ENCODE data around the gene C10orf95.

C10orf95 gene

DNA sequence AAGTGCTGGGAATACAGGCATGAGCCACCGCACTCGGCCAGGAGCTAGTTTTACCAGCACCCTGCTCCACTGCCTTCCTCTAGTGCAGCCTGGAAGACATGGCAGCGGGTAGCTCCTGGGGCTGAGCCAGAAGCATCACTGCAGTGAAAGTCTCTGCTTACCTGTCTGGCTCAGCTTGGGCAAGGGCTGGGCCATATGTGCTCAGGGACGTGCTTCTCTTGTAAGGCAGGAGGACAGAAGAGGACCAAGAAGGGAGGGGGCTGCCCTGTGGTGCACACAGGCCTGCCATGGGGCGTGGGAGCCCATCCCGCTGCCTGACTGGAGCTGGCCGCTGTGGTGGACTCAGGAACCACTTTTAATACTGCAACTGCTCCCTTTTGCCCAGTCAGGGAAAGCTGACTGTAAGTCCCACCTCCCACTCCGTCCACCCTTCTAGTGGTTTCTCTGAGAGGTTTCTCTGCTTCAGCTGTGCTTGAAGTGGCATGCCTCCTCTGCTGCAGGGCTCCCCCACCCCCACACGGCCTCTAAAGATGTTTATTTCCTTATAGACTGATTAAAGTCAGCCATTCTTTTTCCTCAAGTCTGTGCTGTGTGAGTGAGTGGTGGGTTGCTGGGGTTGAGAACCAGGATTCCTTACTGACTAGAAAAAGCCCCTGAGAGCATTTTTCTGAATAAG, 25.3 kb upstream of the C10orf95 start:
- no peak for TF ChIP-seq CTCF (IDR thresholded peaks at IDR 0.05; ENCODE audit: low read length, missing control alignments)

DNA sequence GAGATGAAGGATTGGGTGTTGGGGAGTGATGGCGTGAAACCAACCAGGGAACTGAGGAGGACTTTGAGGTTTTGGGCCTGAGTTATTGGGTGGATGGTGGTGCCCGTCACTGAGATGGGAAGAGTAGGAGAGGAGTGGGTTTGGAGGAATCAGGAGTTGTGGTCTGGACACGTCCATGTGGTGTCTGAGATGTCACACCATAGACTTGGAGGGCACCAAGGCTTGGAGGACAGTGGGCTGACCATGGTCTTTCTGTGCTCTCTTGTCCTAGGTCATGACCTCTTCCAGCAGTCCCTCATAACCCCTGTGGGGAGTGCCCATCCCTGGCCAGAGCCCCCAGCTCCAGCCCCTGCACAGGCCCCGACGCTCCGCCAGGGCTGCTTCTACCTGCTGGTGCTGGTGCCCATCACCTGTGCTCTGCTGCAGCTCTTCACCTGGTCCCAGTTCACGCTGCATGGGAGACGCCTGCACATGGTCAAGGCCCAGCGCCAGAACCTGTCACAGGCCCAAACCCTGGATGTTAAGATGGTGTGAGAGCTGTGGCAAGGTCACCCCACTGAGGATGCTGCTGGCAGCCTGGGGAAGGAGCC, 24.2 kb upstream of the C10orf95 start:
- TF ChIP-seq CTCF (IDR thresholded peaks at IDR 0.05; ENCODE audit: low read length, missing control alignments): no peak
- no peak for DNase-seq (ENCODE audit: low read depth)
- no peak overlapping the region for H3K4me3 ChIP-seq (replicated peaks; ENCODE audit: low read depth, low read length)

More for the DNA sequence above, 25.3 kb upstream of the C10orf95 start:
- no peak overlapping the region for H3K4me3 ChIP-seq (replicated peaks; ENCODE audit: low read depth, low read length)
- no peak for DNase-seq (ENCODE audit: low read depth)

DNA sequence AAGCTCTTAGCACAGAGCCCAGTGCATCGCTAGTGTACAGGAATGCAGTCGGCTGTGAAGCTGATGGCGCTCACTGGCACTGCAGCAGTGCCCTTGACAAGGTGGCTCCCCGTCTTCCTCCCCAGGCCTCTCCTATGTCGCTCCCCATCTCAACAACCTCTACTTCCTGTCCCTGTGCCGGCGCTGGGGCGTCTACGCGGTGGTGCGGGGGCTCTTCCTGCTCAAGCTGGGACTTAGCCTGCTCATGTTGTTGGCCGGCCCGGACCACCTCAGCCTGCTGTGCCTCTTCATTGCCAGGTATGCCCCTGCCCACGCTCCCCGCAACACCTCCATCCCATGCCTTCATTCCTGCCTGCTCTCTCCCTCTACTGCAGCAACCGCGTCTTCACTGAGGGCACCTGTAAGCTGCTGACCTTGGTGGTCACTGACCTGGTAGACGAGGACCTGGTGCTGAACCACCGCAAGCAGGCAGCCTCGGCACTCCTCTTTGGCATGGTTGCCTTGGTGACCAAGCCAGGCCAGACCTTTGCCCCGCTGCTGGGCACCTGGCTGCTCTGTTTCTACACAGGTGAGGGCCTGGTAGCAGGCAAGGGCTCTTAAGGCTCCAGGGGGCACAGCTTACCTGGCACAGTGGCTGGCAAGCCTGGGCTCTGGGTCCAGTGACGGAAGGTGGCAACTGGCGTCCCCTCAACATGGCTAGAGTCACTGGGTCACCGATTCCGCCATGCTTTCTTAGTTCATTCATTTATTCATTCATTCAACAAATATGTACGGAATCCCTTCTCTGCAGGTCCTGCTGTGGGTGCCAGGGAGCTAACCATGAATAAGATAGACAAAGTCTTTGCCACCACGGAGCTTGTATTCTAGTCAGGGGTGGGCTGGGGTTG, 22.3 kb upstream of the C10orf95 start:
- no peak for DNase-seq (ENCODE audit: low read depth)
- H3K4me3 ChIP-seq (replicated peaks; ENCODE audit: low read depth, low read length): no peak overlapping the region
- TF ChIP-seq CTCF (IDR thresholded peaks at IDR 0.05; ENCODE audit: low read length, missing control alignments): no peak

DNA sequence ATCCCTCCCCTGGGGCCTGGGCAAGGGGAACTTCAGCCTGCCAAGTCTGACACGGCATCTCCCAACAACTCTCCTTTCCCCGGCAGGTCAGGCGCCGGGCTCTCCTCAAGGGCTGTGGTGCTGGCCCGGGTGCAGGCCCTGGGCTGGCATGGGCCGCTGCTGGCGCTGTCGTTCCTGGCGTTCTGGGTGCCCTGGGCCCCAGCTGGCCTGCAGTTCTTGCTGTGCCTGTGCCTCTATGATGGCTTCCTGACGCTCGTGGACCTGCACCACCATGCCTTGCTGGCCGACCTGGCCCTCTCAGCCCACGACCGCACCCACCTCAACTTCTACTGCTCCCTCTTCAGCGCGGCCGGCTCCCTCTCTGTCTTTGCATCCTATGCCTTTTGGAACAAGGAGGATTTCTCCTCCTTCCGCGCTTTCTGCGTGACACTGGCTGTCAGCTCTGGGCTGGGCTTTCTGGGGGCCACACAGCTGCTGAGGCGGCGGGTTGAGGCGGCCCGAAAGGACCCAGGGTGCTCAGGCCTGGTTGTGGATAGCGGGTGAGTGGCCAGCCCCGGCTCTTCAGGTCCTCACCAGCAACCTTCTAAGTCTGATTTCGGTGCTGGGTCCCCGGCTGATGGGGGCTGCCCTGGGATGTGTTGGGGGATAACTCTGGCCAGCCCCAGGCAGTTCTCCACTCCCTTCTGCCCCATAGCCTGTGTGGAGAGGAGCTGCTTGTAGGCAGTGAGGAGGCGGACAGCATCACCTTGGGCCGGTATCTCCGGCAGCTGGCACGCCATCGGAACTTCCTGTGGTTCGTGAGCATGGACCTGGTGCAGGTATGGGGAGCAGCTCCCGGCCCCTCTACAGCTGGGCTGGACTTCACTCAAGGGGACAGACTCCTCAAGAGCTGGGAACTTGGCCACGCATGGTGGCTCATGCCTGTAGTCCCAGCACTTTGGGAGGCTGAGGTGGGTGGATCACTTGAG, 19.5 kb upstream of the C10orf95 start:
- H3K4me3 ChIP-seq (replicated peaks; ENCODE audit: low read depth, low read length): no peak overlapping the region
- no peak for TF ChIP-seq CTCF (IDR thresholded peaks at IDR 0.05; ENCODE audit: low read length, missing control alignments)
- DNase-seq (ENCODE audit: low read depth): no peak

- DNase-seq (ENCODE audit: low read depth): no peak
- H3K4me3 ChIP-seq (replicated peaks; ENCODE audit: low read depth, low read length): no peak overlapping the region
- no peak for TF ChIP-seq CTCF (IDR thresholded peaks at IDR 0.05; ENCODE audit: low read length, missing control alignments)
These were observed 17.3 kb upstream of the C10orf95 start for GRCh38 chr10:102468683-102469082.

DNA sequence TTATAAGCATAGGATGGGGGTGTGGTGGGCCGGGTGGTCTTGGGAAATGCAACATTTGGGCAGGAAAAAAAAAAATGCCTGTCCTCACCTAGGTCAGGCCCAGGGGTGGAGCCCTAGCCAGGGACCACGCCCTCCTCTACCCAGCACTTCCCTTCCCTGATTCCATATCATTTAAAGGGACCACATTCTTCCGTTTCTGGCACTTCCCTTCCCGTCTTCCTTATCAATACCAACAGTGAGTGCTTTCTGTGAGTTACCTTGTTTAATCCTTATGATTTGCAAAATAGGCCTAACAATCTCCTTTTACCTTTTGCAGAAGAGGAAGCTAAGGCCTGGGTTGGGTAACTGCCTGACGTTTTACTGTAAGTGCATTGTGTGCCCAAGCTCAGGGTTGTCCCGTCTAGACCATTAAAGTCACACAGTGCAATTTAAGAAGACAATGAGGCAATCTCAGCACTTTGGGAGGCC, 16.7 kb upstream of the C10orf95 start:
- H3K4me3 ChIP-seq (replicated peaks; ENCODE audit: low read depth, low read length): no peak overlapping the region
- no peak for TF ChIP-seq CTCF (IDR thresholded peaks at IDR 0.05; ENCODE audit: low read length, missing control alignments)
- no peak for DNase-seq (ENCODE audit: low read depth)
